T47D (cell line): ENCODE results near the gene CHRM1.

Experiments used
- DNase-seq, 2 experiments: peaks; one replicate each; pipeline versions ENCODE4 v3.0.0 to v3.0.0-alpha.2; 2011 to 2012; ENCODE audit warnings: low read depth in 1 of 2, low spot score in 1 of 2
- JUND ChIP-seq: IDR thresholded peaks from 2 replicates; pipeline ENCODE4 v1.6.1; 2012; ENCODE audit warnings: low read depth
- in situ Hi-C: cut with HindIII; loops from 2 replicates; pipeline ENCODE4 v1.10.0; 2016; ENCODE audit warnings: low sequenced_read_pairs, low pct_unique_long_range_greater_than_20kb

CHRM1 gene

GRCh38 chr11:62909107-62909894 lies 11.9 kb downstream of the CHRM1 start:
- no peak for TF ChIP-seq JUND
- in situ Hi-C loops = no loop called here
- DNase-seq = peak; percentile 83 to 95

GRCh38 chr11:62908468-62909072 lies 12.6 kb downstream of the CHRM1 start:
- peak in 1 of 2 experiments; percentile 37 for DNase-seq
- no peak for TF ChIP-seq JUND
- in situ Hi-C loops = no loop called here

GRCh38 chr11:62905927-62906531 lies 15.1 kb downstream of the CHRM1 start:
- no peak for TF ChIP-seq JUND
- peak; percentile 81 to 87 for DNase-seq
- in situ Hi-C loops = no loop called here

DNA sequence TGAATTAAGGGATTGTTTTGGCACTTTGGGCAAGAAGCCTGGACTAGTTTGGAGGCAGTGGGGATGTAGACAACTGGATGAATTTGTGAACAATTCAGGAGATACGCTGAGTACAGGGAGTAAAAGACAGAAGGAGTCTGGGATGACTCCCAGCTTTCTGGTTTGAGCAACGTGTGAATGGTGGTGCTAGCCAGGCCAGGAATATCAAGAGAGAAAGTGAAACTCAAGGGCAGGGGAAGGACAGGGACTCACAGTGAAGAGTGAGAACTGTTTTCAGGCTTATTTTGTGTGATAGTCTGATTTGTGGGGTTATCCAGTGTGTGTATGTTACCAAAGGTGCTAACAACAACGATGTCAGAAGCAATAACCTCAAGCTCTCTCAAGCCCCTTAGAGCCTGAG lies 15.9 kb downstream of the CHRM1 start:
- no peak for DNase-seq
- no peak for TF ChIP-seq JUND
- in situ Hi-C loops = no loop called here

- TF ChIP-seq JUND = no peak
- in situ Hi-C loops = no loop called here
Measured at GRCh38 chr11:62902932-62903331, 18.2 kb downstream of the CHRM1 start.

GRCh38 chr11:62898027-62898426 lies 23.1 kb downstream of the CHRM1 start:
- TF ChIP-seq JUND = no peak
- DNase-seq = no peak
- in situ Hi-C loops = no loop called here

More at GRCh38 chr11:62902932-62903331, 18.2 kb downstream of the CHRM1 start:
- no peak for DNase-seq

DNA sequence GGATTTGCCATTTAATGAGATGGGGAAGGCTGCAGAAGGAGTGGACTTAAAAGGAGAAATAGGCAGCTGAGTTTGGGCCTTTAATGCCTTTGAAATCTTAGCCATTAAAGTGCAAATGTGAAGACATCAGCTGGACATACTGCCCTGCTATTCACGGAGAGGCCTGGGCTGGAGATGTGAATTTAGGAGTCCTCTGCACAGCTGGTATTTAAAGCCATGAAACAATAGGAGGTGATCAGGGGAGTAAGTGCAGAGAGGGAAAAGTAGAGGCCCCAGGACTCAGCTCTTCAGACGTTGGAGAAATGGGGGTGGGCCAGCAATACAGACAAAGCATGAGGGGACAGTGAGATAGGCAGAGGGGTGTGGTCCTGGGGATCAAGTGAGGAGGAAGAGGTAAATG lies 23.9 kb downstream of the CHRM1 start:
- TF ChIP-seq JUND = no peak
- in situ Hi-C loops = no loop called here
- DNase-seq = no peak

GRCh38 chr11:62896049-62896448 lies 25.1 kb downstream of the CHRM1 start:
- TF ChIP-seq JUND = no peak
- in situ Hi-C loops = no loop called here
- no peak for DNase-seq

GRCh38 chr11:62895501-62895900 lies 25.7 kb downstream of the CHRM1 start:
- no peak for DNase-seq
- no peak for TF ChIP-seq JUND
- in situ Hi-C loops = no loop called here

- TF ChIP-seq JUND = no peak
- no peak for DNase-seq
- in situ Hi-C loops = no loop called here
Measured at GRCh38 chr11:62892077-62892922, 28.9 kb downstream of the CHRM1 start.

DNA sequence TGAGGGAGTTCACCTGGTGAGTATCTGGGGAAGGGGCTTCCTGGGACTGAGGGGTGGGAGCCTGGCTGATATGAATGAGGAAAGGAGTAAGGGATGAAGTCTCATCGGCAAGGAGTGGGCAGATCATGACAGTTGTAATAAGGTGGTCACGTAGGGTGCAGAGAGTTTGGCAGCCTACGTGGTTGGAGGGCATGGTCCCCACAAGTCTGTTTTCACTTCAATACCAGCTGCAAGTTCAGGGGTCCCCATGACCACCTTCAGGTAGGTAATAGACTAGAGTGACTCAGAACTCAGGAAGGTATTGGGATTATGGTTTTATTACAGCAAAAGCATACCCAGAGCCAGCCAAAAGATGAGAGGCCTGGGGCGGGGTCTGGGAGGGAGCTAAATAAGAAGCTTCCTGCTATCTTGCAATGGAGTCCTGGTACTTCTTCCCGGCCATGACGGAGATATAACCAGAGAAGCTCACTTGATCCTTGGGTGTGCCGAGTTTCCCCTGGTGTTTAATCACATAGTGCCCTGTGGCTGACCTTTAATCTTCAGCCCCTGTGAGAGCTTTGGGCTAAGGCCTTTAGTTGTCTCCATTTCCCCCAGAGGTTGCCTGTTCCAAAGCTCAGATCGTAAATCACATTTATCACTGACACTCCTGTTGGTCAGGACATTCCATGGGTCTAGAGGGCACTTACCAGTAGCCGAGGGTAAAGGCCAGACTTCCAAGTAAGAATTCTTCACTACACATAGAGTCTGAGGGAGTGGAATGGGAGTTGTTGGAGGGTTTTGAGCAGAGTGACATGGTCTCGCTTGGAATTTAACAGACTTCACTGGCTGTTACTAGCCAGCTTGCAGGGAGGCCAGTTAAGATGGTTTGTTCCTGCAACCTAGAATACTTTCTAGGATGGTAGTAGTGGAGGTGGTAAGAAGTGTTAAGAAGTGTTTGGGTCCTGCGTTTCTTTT lies 31.4 kb downstream of the CHRM1 start:
- DNase-seq = peak in 1 of 2 experiments; percentile 60
- in situ Hi-C loops = no loop called here
- no peak for TF ChIP-seq JUND
